NCI-H1436 treated with DMSO at 0.1 percent for 48 hours (cell line): Measurements from ENCODE around the gene IFNA17.
"Not testable (repeated sequence)": the region's sequence is repeated elsewhere in the genome, so short reads cannot be mapped to it uniquely, and the experiment has no call there.

Experiments used
- DNase-seq: peaks from one replicate; lab custom pipeline; 2025; lab: John Stamatoyannopoulos, UW

IFNA17 gene

GRCh38 chr9:21228122-21228521 lies at the start of gene IFNA17:
Gene IFNA17 (minus strand): TSS chr9:21228222. CDS start chr9:21228173, 49 bp downstream.
- no peak for DNase-seq

DNA sequence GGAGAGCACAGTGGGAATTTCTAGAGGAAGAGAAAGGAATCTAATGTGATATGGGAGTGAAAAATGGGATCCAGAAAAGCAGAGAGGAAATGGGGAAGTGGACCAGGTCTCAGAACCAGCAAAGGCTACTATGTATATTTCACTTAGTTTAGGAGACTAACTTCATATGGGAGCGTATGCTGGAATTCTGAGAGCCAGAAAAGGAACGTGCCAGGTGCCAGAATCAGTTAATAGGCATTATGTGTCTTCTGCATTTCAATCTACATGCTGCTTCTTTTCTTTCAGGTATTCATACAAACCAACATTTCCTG lies 40.3 kb upstream of the IFNA17 start:
- DNase-seq: no peak

- DNase-seq: no peak
These were observed 39.7 kb upstream of the IFNA17 start for GRCh38 chr9:21267485-21268346.

GRCh38 chr9:21266733-21267484 lies 38.9 kb upstream of the IFNA17 start:
- DNase-seq: no peak

- DNase-seq: no peak
These were observed 37.6 kb upstream of the IFNA17 start for GRCh38 chr9:21265421-21266189.

DNA sequence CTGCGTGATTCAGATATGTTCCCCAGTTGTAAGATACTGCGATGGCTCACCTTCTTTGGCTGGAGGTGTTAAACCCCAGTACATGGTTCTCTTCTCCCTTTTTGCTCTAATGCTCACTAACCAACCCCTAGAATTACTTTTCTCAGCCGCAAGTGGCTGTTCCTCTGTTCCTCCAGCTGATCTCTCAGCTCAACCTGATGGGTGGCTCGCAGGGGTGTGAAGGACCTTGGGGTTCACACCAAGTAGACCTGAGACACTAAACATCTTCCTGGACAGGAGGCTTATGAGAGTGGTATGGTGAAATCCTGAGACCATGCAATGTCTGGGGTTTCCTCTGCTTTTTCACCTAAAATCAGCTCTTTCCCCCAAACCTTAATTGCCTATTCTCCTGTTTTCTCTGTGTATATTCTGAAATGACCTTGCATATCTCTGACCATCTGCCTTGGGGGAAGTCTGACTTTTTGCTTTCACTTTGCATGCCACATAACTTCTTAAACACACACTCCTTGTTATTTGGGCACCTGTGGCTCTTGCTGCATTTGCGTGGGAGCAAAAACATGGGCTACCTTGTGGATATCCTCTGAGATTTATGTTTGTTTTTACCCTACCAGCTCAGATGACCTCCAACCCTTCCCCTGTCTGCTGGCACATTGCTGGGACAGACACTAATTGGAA lies 27.7 kb upstream of the IFNA17 start:
- DNase-seq: no peak

GRCh38 chr9:21252721-21253547 lies 24.9 kb upstream of the IFNA17 start:
- DNase-seq: no peak

DNA sequence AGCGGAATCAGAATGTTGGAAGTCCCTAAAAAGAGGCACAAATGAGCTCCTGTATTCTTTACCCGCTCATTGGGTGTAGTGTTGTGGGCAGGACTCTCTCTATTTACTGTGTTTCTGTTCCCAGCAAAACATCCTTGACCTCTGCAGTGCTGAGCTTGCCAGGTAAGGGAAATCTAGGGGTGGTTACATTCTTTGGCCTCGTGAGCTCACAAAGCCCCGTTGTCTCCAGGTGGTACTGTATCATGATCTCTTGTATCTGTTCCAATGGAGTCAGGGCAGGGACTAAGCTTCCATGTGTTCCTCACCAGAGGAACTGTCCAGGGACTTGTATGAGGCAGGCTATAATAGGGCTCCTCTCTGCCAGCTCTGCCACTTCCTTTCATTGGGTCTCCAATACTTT lies 23.6 kb upstream of the IFNA17 start:
- DNase-seq: no peak

DNA sequence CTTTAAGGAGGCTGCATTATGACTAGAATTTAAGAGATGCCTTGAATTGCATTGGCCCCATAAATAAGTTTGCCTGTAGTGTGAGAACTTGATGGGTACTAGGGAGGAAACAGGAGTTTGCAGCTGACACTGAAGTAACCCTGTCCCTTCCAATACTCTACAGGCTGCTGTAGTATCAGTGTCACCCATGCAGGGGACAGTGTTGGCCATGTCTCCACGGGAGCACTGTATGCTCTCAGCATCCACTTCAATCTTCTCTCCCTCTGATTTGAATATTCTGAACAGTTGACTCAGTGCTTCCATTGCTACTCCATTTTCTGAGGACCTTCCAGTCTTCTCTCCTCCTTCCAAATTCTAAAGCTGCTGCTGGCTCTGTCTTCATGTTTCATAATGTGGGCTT lies 23.2 kb upstream of the IFNA17 start:
- no peak for DNase-seq

DNA sequence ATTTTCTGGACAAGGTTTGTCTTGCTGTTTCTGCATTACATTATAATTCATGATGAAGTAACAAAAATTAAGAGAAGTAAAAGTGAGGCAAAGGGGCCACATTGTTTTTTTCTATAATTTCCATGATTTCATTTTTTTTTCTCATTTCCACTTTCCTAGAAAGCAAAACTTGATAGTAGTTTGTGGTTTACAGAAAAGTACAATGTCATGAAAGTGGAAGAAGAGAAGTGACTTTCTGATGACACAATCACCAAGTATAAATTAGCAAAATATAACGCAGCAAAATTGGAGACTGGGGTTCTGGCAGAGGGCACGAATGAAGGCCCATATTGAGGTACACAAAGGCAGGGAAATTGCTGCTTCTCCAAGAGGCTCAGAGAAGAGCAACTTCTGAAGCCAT lies 16.8 kb upstream of the IFNA17 start:
- no peak for DNase-seq

DNA sequence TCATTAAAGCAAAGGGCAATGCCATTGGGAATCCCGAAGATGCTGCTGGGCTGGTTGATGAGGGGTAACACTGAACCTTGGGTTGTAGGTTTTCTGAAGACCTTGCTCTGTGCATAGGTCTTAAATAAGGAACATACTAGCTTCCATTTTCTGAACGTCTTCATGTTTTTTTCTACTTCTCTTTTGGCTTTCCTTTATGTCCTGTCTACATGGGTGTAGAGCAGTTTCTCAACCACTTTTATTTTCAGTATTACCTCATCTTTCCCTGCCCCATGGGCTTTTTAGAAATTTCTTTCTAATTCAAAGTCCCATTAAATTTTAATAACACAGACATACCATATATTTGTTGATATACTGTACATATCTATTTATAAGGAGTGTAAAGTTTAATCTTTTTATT lies 11.9 kb upstream of the IFNA17 start, which contains the start of gene IFNA14:
Gene IFNA14 (minus strand): TSS at position 95 of the 400 bp plus-strand sequence. CDS start 70 bp downstream, at position 25.
- DNase-seq: no peak

GRCh38 chr9:21236360-21236714 lies 8.3 kb upstream of the IFNA17 start:
- not testable (repeated sequence) for DNase-seq

GRCh38 chr9:21235468-21236359 lies 7.7 kb upstream of the IFNA17 start:
- DNase-seq: peak; percentile 0

DNA sequence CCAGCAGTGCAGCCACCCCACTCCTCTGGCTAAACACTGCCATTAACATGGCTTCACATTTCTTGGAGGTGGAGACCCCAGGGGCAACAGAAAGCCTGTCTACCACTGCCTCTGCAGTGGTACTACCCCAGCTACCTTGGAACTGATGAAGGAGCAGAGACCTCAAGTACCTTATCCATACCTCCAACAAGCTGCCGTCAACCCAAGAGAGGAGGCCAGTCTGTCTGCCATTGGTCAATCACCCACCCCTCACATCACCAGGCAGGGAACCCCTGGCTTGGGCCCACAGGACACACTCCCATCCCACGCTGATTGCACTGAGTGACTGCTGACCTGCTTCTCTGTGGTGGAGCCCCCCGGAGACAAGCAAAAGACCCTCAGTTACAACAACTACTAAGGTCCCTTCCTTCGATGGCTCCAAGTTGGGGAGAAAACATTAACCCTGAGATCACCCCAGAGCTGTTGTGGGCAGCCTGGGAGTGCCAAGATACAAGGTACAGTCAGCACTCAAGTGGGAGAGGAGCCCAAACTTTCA lies 6.2 kb upstream of the IFNA17 start:
- no peak for DNase-seq

GRCh38 chr9:21233258-21233657 lies 5.2 kb upstream of the IFNA17 start:
- no peak for DNase-seq

DNA sequence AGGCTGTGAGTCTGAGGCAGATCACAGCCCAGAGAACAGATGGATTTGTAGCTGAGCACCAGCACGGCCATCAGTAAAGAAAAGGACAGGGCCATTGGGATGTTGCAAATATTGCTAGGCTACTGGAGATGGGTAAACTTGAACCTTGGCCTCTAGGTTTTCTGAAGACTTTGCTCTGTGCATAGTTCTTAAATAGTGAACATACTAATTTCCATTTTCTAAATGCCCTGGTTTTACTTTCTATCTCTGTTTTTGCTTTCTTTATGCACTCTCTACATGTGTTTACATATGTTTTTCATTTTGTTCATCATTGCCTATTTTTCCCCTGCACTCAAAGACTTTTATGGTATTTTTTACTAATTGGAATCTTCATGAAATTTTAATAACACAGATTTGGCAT lies 10.8 kb downstream of the IFNA17 start, which contains the start of gene IFNA16:
Gene IFNA16 (minus strand): TSS at position 101 of the 400 bp plus-strand sequence. CDS start 6 bp downstream, at position 95.
- DNase-seq: not testable (repeated sequence)

GRCh38 chr9:21213411-21214326 lies 14.4 kb downstream of the IFNA17 start:
- DNase-seq: not testable (repeated sequence)

GRCh38 chr9:21212160-21212559 lies 15.9 kb downstream of the IFNA17 start:
- not testable (repeated sequence) for DNase-seq
